PFSK-1 (cell line): ENCODE results near the gene TLCD3A.

Experiments
- FOXP2 ChIP-seq: optimal IDR thresholded peaks from 2 replicates; pipeline ENCODE3; 2011; ENCODE audit warnings: borderline replicate concordance, control low read depth, inconsistent platforms; ENCODE audit not compliant: insufficient read depth; ENCODE audit errors: extremely low read length, extremely low read depth
- POLR2AphosphoS5 ChIP-seq: IDR thresholded peaks from 2 replicates; pipeline ENCODE4 v1.6.1; 2012; ENCODE audit warnings: low read depth, mild to moderate bottlenecking, control low read depth, low read length, moderate library complexity
- SIN3A ChIP-seq: IDR thresholded peaks from 2 replicates; pipeline ENCODE4 v1.6.1; 2012; ENCODE audit warnings: mild to moderate bottlenecking, low read length, moderate library complexity, borderline replicate concordance; ENCODE audit not compliant: insufficient read depth
- TAF1 ChIP-seq: IDR thresholded peaks from 2 replicates; pipeline ENCODE4 v1.6.1; 2012; ENCODE audit warnings: low read length, control low read depth, borderline replicate concordance; ENCODE audit not compliant: insufficient read depth
- TF ChIP-seq, protein P1 (sequence below), 2 experiments: IDR thresholded peaks; 2 replicates each; pipeline versions ENCODE4 v1.6.1 to v1.8.0; 2011 to 2012; ENCODE audit warnings: low read depth in 2 of 2, low read length in 2 of 2, control low read depth in 1 of 2, inconsistent platforms in 1 of 2, mild to moderate bottlenecking in 1 of 2, moderate library complexity in 1 of 2; ENCODE audit not compliant: insufficient read depth in 1 of 2

Gene TLCD3A

DNA sequence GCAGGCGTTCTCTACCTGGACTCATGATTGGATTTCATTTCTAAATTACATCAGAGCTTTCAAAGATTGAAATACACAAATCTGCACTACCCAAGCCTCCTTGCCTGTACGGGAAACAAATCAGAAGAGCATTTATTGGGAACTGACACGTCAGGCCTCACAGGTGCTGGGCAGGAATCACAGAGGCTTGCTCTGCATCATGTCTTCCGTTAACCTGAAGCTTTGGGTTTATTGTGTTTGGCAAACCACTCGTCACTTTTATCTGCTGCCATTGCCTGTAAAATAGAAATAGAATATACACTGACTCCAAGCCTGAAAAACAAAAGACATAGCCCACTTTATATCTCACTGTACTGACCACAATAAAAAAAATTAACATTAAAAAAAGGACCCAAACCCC lies 27.6 kb downstream of the TLCD3A start:
- no peak for TF ChIP-seq SIN3A
- no peak for TF ChIP-seq FOXP2
- TF ChIP-seq TAF1, result no peak
- TF ChIP-seq POLR2AphosphoS5, result no peak
- TF ChIP-seq, protein P1, sequence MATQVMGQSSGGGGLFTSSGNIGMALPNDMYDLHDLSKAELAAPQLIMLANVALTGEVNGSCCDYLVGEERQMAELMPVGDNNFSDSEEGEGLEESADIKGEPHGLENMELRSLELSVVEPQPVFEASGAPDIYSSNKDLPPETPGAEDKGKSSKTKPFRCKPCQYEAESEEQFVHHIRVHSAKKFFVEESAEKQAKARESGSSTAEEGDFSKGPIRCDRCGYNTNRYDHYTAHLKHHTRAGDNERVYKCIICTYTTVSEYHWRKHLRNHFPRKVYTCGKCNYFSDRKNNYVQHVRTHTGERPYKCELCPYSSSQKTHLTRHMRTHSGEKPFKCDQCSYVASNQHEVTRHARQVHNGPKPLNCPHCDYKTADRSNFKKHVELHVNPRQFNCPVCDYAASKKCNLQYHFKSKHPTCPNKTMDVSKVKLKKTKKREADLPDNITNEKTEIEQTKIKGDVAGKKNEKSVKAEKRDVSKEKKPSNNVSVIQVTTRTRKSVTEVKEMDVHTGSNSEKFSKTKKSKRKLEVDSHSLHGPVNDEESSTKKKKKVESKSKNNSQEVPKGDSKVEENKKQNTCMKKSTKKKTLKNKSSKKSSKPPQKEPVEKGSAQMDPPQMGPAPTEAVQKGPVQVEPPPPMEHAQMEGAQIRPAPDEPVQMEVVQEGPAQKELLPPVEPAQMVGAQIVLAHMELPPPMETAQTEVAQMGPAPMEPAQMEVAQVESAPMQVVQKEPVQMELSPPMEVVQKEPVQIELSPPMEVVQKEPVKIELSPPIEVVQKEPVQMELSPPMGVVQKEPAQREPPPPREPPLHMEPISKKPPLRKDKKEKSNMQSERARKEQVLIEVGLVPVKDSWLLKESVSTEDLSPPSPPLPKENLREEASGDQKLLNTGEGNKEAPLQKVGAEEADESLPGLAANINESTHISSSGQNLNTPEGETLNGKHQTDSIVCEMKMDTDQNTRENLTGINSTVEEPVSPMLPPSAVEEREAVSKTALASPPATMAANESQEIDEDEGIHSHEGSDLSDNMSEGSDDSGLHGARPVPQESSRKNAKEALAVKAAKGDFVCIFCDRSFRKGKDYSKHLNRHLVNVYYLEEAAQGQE (IDR thresholded peaks at IDR 0.05; ENCODE audit: insufficient read depth in 1 of 2, low read depth in 2 of 2, low read length in 2 of 2), result no peak

DNA sequence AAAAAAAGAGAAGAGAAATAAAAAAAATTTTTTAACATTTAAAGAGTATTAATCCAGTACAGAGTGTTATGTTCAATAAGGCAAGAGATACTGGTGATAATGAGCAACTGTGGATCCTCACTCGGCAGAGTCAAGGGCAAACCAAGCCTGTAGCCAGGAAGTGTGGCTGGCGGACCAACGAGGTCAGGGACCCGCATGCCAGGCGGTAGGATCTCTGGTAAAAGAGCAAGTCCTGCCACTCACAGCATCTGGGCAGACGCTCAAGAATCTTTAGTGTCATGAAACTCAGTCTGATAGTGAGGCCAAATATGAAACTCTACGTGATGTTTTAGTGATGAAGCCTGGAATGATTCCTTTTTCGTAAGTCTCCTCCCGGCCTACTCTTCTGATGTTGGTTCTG lies 28.0 kb downstream of the TLCD3A start:
- no peak for TF ChIP-seq FOXP2
- TF ChIP-seq, protein P1 (IDR thresholded peaks at IDR 0.05; ENCODE audit: insufficient read depth in 1 of 2, low read depth in 2 of 2, low read length in 2 of 2), result no peak
- no peak for TF ChIP-seq TAF1
- no peak for TF ChIP-seq SIN3A
- TF ChIP-seq POLR2AphosphoS5, result no peak

DNA sequence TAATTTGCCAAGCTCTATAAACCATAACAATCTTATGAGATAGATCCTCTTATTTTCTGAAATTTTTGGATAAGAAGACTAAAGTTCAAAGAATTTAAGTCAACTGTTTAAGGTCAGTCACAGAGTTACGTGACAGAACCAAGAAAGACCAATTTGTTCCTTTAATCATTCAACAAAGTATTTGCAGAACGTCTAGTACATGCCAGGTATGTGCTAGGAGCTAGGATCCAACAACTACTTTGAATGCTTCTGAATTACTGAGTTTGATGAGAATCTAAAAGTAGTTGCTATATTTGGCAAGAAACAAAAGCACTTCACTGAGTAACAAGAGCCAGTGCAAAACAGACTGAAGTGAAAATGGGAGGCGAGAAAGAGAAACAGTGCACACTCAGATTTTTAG lies 34.7 kb downstream of the TLCD3A start:
- no peak for TF ChIP-seq POLR2AphosphoS5
- no peak for TF ChIP-seq SIN3A
- TF ChIP-seq TAF1, result no peak
- TF ChIP-seq FOXP2, result no peak
- TF ChIP-seq, protein P1 (IDR thresholded peaks at IDR 0.05; ENCODE audit: insufficient read depth in 1 of 2, low read depth in 2 of 2, low read length in 2 of 2), result no peak

DNA sequence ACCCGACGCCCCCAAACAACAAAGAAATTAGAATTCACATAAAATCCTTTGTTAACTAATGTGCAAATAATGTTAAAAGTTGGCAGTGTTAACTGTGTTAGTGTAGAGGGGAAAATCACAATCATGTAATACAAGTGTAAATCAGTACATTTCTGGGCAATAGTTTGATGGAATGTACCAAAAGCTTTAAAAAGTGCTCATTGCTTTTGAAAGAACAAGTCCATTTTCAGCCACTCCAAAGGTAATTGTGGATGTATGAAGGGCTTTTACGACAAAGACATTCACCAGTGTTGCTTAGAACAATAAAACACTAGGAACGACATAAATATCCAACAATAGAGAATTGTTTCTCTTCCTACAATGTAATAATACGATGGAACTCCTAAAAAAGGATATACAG lies 40.6 kb downstream of the TLCD3A start:
- TF ChIP-seq TAF1, result no peak
- no peak for TF ChIP-seq FOXP2
- no peak for TF ChIP-seq SIN3A
- TF ChIP-seq, protein P1 (IDR thresholded peaks at IDR 0.05; ENCODE audit: insufficient read depth in 1 of 2, low read depth in 2 of 2, low read length in 2 of 2), result no peak
- TF ChIP-seq POLR2AphosphoS5, result no peak
